Gastrocnemius medialis (tissue), 4 donors: Measurements from ENCODE around the gene CALU.

Experiments
- POLR2A ChIP-seq, 2 donors: fragments of 450-650 bp; IDR thresholded peaks; one replicate each; pipeline ENCODE4 v1.6.1; 2017; ENCODE audit warnings: antibody characterized with exemption in 2 of 2, mild to moderate bottlenecking in 2 of 2, moderate library complexity in 2 of 2
- TF ChIP-seq, protein P1 (sequence below), 5 experiments: fragments of 450-650 bp in 3 of 5; fragments of 200-600 bp in 2 of 5; sonication (generic) in 2 of 5; IDR thresholded peaks in 4 of 5; conservative IDR thresholded peaks in 1 of 5; 1 replicate in 4 of 5; 2 replicates in 1 of 5; pipeline ENCODE4 v1.5.1; 2016 to 2019; ENCODE audit warnings: antibody characterized with exemption in 5 of 5, mild to moderate bottlenecking in 3 of 5, moderate library complexity in 3 of 5

DNA sequence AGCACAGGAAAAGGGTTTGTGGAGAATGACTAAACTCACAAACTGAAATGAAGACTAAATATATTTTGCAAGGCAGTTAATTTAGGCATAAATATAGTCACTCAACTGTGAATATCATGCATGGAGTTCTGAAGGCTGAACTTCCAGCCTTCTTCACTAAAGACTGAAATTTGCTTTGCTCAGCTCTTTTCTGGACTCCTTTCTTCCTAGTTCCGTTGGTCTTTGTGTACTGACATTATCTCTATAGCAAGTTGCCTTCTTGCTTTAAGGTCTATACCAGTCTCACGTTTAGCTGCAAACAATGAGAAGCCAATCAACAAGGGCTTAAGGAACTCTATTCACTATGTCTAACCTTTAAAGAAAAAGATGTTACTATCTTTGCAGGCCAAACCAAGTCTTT, 44.4 kb upstream of the CALU start:
- TF ChIP-seq, protein P1, sequence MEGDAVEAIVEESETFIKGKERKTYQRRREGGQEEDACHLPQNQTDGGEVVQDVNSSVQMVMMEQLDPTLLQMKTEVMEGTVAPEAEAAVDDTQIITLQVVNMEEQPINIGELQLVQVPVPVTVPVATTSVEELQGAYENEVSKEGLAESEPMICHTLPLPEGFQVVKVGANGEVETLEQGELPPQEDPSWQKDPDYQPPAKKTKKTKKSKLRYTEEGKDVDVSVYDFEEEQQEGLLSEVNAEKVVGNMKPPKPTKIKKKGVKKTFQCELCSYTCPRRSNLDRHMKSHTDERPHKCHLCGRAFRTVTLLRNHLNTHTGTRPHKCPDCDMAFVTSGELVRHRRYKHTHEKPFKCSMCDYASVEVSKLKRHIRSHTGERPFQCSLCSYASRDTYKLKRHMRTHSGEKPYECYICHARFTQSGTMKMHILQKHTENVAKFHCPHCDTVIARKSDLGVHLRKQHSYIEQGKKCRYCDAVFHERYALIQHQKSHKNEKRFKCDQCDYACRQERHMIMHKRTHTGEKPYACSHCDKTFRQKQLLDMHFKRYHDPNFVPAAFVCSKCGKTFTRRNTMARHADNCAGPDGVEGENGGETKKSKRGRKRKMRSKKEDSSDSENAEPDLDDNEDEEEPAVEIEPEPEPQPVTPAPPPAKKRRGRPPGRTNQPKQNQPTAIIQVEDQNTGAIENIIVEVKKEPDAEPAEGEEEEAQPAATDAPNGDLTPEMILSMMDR (IDR thresholded peaks at IDR 0.05 in 4 of 5, conservative IDR thresholded peaks at IDR 0.05 in 1 of 5), result no peak
- TF ChIP-seq POLR2A (IDR thresholded peaks at IDR 0.05), result no peak
